Measurements from ENCODE around the gene RABEP2. TPM values are rescaled to one million over a fixed set of nuclear protein-coding genes. Genes with fewer than 3 reads are reported as not detected.
A peak's percentile ranks its signal among the peaks of the same experiment; 100 is the strongest.
"Not testable (repeated sequence)": the region's sequence is repeated elsewhere in the genome, so short reads cannot be mapped to it uniquely, and the experiment has no call there.

RABEP2 gene
- total RNA-seq, 1 donor from 2014 or later: 12.2 TPM

GRCh38 chr16:28880589-28880915 lies 44.5 kb downstream of the RABEP2 start:
- no peak for DNase-seq (ENCODE audit: low spot score in 2 of 2)
- no peak for FAIRE-seq

- DNase-seq (ENCODE audit: low spot score in 2 of 2) (peak; percentile 96 to 99), FAIRE-seq (no peak)
Measured at GRCh38 chr16:28879841-28880588, 45.0 kb downstream of the RABEP2 start.

- FAIRE-seq (no peak), DNase-seq (ENCODE audit: low spot score in 2 of 2) (no peak)
Measured at GRCh38 chr16:28879261-28879840, 45.7 kb downstream of the RABEP2 start.

GRCh38 chr16:28878083-28878926 lies 46.7 kb downstream of the RABEP2 start, which contains the start of gene ATP2A1:
Gene ATP2A1 (plus strand): TSS chr16:28878488. CDS start chr16:28878672, 184 bp downstream.
- DNase-seq (ENCODE audit: low spot score in 2 of 2) (no peak), FAIRE-seq (no peak)

- DNase-seq (ENCODE audit: low spot score in 2 of 2) (no peak), FAIRE-seq (no peak)
Measured at GRCh38 chr16:28877655-28878000, 47.4 kb downstream of the RABEP2 start.

GRCh38 chr16:28876973-28877654 lies 47.9 kb downstream of the RABEP2 start:
- DNase-seq (ENCODE audit: low spot score in 2 of 2) (no peak), FAIRE-seq (no peak)

- no peak for FAIRE-seq
- DNase-seq (ENCODE audit: low spot score in 2 of 2): no peak
Measured at GRCh38 chr16:28876019-28876659, 48.9 kb downstream of the RABEP2 start.

- no peak for FAIRE-seq
- no peak for DNase-seq (ENCODE audit: low spot score in 2 of 2)
Measured at GRCh38 chr16:28875134-28876018, 49.7 kb downstream of the RABEP2 start.

GRCh38 chr16:28874406-28874805 lies 50.6 kb downstream of the RABEP2 start:
- DNase-seq (ENCODE audit: low spot score in 2 of 2) (no peak), FAIRE-seq (no peak)

- FAIRE-seq (no peak), DNase-seq (ENCODE audit: low spot score in 2 of 2) (no peak)
Measured at GRCh38 chr16:28873543-28874201, 51.4 kb downstream of the RABEP2 start.

GRCh38 chr16:28872952-28873351 lies 52.1 kb downstream of the RABEP2 start:
- FAIRE-seq: no peak
- DNase-seq (ENCODE audit: low spot score in 2 of 2): no peak

GRCh38 chr16:28869201-28869600 lies 55.8 kb downstream of the RABEP2 start:
- DNase-seq (ENCODE audit: low spot score in 2 of 2) (no peak), FAIRE-seq (no peak)

GRCh38 chr16:28867646-28868045 lies 57.4 kb downstream of the RABEP2 start:
- FAIRE-seq; DNase-seq (ENCODE audit: low spot score in 2 of 2): not testable (repeated sequence)

GRCh38 chr16:28867241-28867640 lies 57.8 kb downstream of the RABEP2 start:
- no peak for FAIRE-seq

GRCh38 chr16:28866454-28866804 lies 58.6 kb downstream of the RABEP2 start:
- FAIRE-seq (no peak), DNase-seq (ENCODE audit: low spot score in 2 of 2) (no peak)

More at GRCh38 chr16:28867241-28867640, 57.8 kb downstream of the RABEP2 start:
- DNase-seq (ENCODE audit: low spot score in 2 of 2): no peak

GRCh38 chr16:28865722-28866453 lies 59.1 kb downstream of the RABEP2 start:
- no peak for DNase-seq (ENCODE audit: low spot score in 2 of 2)
- FAIRE-seq: no peak

GRCh38 chr16:28865001-28865688 lies 59.9 kb downstream of the RABEP2 start:
- FAIRE-seq: no peak
- no peak for DNase-seq (ENCODE audit: low spot score in 2 of 2)

Data from frontal cortex (tissue), 4 donors.